GM18951 (cell line): Measurements from ENCODE around the gene AKAP1.
"Not testable (repeated sequence)": the region's sequence is repeated elsewhere in the genome, so short reads cannot be mapped to it uniquely, and the experiment has no call there.

ENCODE experiments used
- POLR2A ChIP-seq: IDR thresholded peaks from 4 replicates; pipeline ENCODE4 v1.6.1; 2011; ENCODE audit warnings: mild to moderate bottlenecking; ENCODE audit not compliant: insufficient read length, insufficient read depth; ENCODE audit errors: extremely low read depth
- in situ Hi-C: fragments of 300-500 bp; cut with MboI; formaldehyde crosslinking; loops from one replicate; pipeline ENCODE4 v1.12.0; 2022; ENCODE audit warnings: low sequenced_read_pairs, mixed read lengths, inconsistent platforms; ENCODE audit not compliant: unreplicated experiment

AKAP1 gene

DNA sequence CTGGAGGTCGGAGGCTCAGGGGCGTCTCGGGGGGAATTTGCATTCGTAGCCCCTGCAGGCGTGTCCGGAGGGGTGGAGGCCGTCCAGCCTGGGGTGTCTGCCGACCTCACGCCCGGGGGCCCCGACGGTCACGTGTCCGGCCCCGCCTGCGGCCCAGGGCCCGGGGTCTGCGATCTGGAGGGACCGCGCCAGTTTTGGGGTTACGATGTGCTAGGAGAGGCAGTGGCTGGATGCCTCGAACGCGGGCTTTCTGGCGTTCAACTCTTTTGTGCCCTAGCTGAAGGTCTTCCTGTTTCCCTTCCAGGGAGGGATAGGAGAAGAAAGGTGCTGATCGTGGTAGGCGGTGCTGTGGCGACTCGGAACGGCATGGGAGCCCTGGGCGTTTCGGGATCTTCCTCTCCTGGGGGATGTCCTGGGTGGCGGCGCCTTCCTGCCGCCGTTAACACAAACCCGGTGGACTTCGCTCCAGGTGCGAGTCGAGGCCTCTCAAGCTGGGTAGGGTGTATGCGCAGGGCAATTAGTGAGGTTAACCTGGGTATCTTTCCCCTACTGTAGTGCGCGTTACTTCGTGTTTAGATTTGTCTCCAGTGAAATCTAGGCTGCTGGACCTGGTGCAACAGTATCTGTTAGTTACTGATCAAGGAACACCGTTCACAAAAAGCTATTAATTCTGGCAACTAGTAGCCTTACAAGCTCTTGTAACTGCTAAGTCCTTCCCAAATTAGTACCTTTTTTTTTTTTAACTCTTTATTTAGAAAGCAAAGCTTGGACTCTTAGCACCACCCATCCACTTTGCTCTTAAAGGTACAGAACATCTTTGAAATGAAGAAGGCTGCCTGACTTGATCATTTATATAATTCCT is 1.3 kb downstream of the AKAP1 start:
- in situ Hi-C loops: no loop called here

GRCh38 chr17:57088298-57088697 is 3.3 kb downstream of the AKAP1 start:
- TF ChIP-seq POLR2A: no peak
- in situ Hi-C loops: no loop called here

More for the DNA sequence above, 1.3 kb downstream of the AKAP1 start:
- TF ChIP-seq POLR2A: no peak

DNA sequence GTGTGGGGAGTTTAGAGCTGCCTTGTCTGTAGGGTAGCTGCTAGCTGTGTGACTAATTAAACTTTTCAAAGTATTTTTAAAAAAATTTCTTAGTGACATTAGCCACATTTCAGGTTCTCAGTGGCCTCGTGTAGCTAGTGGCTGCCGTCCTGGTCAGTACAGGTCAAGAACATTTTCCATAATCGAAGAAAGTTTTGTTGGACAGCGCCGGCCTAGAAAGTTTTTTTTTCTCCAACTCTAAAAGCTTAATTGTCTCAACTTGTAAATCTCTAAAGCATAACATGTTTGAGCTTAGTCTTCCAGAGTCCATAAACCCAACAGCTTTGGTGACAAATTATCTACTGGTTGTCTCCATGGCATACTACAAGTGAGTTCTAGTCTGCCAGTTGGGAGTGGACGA is 4.3 kb downstream of the AKAP1 start:
- no peak for TF ChIP-seq POLR2A
- in situ Hi-C loops: no loop called here

DNA sequence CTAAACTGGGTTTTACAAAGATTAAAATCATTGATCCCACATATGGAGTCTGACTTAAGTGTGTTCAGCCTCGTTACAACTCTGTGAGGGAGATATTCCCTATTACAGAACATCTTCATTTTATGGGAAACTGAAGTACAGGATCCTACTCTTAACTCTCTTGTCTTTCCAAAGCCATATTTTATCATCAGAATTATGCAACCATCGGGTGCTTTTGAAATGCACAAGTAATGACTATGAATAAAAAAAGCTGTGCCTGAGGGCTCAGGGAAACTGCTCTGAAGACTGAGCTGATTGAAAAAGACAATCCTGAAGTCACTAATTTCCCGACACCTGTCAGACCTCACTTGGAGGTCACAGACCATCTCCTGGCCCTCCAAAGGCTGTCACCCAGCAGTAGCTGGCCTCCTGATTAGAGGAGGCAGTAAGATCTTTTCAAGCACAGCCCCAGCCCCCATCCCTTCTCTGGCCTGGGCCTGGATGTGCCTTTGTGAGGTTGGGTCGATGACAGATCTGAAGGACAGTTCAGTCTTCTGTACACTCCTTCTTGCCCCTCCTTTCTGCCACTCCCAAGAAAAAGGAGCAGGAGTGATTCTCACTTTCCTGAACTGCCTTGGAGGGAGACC is 5.6 kb downstream of the AKAP1 start:
- TF ChIP-seq POLR2A: no peak
- in situ Hi-C loops: no loop called here

DNA sequence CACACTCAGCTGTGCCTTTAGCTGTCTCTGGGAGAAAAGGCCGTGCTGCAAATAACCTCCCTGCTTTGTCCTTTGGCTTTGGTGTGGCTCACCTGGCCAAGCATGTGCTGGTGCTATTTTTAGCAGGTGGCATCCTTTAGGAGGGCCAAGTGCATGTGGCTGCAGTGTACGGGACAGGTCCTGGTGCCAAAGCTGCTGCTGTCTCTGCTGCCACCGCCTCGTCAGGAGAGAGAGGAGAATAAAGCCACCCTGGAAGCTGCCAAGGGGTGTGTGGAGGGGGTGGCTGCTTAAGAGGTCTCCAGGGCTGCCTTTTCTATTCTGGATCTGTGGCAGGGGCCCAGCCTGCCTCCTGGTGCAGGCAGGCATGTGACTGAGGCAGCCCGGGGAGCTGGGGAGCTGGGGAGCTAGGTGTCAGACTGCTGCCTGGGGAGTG is 6.2 kb downstream of the AKAP1 start:
- no peak for TF ChIP-seq POLR2A
- in situ Hi-C loops: no loop called here

- TF ChIP-seq POLR2A: no peak
- in situ Hi-C loops: no loop called here
These were observed 7.1 kb downstream of the AKAP1 start for GRCh38 chr17:57092171-57092570.

- TF ChIP-seq POLR2A: no peak
- in situ Hi-C loops: no loop called here
These were observed 7.7 kb downstream of the AKAP1 start for GRCh38 chr17:57092779-57093178.

DNA sequence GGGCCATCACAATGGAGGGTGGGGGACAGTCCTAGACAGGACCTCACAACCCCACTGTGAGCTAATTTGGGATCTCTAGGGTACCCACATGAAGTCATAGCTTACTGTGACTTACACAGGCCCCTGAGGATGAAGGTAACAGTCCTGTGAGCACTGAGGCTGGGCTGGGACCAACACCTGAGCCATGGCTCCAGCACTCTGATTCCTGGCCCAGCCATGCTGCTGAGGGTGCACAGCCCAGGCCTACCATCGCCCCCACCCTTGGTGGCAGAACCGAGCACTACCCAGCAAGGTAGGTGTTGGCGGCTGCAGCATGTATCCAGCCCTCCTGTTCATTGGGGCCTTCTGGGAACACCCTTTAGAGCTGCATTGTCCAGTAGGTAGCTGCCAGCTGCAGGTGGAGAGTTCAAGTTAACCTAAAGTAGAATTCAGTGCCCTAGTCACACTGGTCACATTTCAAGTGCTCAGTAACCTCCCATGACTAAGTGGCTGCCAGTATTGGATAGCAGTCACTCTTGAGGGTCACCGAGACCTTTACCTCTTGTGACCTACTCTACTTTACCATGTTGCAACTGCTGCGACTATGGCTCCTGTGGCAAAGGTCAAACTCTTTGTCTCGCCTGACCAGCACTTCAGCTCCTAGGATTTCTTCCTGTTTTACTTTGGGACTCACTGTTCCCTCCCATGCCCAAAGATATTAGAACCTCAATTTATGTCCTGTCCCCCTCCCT is 11.6 kb downstream of the AKAP1 start:
- in situ Hi-C loops: no loop called here
- no peak for TF ChIP-seq POLR2A

DNA sequence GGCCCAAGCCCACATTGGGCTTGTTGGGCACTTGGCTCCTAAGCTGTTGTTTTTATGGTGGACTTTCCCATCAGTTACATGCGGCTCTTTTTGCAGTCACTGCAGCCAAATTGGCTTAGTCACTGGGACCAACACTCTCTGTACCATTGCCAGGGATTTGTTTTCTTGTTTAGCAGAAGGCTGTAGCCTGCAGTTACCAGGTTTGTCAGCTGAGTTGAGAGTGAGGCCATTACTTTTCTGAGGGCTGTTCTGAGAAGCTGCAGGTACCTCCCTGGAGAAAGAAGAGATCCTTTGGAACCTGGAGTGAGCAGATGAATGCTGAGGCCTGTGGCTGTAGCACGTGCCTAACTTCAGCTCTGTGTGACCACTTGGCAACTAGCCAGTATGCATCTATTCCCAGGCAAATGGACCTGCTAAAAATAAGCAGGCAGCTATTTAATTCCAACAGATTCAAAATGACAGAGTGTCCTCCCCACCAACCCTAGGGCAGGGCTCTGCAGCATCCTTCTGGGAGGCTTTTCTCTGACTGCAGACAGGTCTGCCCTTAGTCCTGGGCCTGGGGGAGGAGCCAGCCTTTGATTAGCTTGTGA is 12.9 kb downstream of the AKAP1 start:
- TF ChIP-seq POLR2A: no peak
- in situ Hi-C loops: no loop called here

DNA sequence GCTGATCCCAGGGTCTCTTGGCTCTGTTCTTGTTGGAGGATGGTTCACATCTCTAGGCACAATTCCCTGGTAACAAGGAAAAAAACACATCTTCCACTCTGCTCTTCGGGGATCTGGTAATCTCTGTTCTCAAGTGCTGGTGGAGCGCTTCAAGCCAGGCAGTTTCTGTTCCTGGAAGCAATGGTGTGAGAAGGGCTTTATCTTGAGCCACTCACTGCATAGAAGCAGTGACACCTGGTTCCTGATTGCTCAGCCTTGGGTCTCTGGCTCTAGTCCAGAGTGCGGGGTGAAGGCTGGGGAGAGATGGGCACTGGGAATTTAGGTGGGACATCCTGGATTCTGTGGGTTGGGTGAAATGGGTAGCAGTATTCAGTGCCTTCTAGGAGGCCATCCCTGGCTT is 14.1 kb downstream of the AKAP1 start:
- TF ChIP-seq POLR2A: no peak

GRCh38 chr17:57102122-57102521 is 17.1 kb downstream of the AKAP1 start:
- in situ Hi-C loops: no loop called here
- TF ChIP-seq POLR2A: no peak

More for the DNA sequence above, 14.1 kb downstream of the AKAP1 start:
- in situ Hi-C loops: no loop called here

DNA sequence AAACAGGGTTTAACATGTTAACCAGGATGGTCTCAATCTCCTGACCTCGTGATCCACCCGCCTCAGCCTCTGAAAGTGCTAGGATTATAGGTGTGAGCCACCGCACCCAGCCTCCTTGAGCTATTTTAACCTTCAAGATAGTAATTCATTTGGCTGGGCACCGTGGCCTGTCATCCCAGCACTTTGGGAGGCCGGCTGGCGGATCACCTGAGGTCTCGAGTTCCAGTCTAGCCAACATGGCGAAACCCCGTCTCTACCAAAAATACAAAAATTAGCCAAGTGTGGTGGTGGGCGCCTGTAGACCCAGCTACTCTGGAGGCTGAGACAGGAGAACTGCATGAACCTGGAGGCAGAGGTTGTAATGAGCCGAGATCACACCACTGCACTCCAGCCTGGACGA is 17.6 kb downstream of the AKAP1 start:
- in situ Hi-C loops: not testable (repeated sequence)

- no peak for TF ChIP-seq POLR2A
- in situ Hi-C loops: no loop called here
These were observed 19.6 kb downstream of the AKAP1 start for GRCh38 chr17:57104461-57105175.
